ENCODE measurements around the gene EVC2.

- TF ChIP-seq GLIS3 (CRISPR knock-in tag; IDR thresholded peaks at IDR 0.05) (no peak), TOX (CRISPR knock-in tag; IDR thresholded peaks at IDR 0.05; ENCODE audit: borderline replicate concordance) (no peak), SNAI2 (CRISPR knock-in tag; IDR thresholded peaks at IDR 0.05) (no peak), ZNF565 (CRISPR knock-in tag; conservative IDR thresholded peaks at IDR 0.05; ENCODE audit: low read depth) (no peak), ESRRG (CRISPR knock-in tag; IDR thresholded peaks at IDR 0.05) (no peak), BACH2 (CRISPR knock-in tag; IDR thresholded peaks at IDR 0.05; ENCODE audit: borderline replicate concordance) (no peak), CSRNP3 (CRISPR knock-in tag; IDR thresholded peaks at IDR 0.05) (no peak), ZFP3 (CRISPR knock-in tag; IDR thresholded peaks at IDR 0.05) (no peak), ARNTL (CRISPR knock-in tag; IDR thresholded peaks at IDR 0.05; ENCODE audit: borderline replicate concordance, low read depth) (no peak), ZC3H10 (CRISPR knock-in tag; IDR thresholded peaks at IDR 0.05) (no peak)
These were observed 4.2 kb upstream of the EVC2 start for GRCh38 chr4:5712517-5712916.

Measured in SK-N-SH treated with all-trans-retinoic acid at 6 μM for 48 hours (cell line).